ENCODE results near the gene MC3R. TPM values are rescaled to one million over a fixed set of nuclear protein-coding genes. Genes with fewer than 3 reads are reported as not detected.

MC3R gene
- total RNA-seq, 1 donor from 2014 or later: not detected

GRCh38 chr20:56257604-56258003 is 9.1 kb downstream of the MC3R start:
- no peak for DNase-seq

- DNase-seq: no peak
Measured at GRCh38 chr20:56259948-56260347, 11.4 kb downstream of the MC3R start.

GRCh38 chr20:56268536-56268935 is 20.0 kb downstream of the MC3R start:
- DNase-seq: no peak

- no peak for DNase-seq
Measured at GRCh38 chr20:56271974-56272373, 23.4 kb downstream of the MC3R start.

GRCh38 chr20:56273491-56273890 is 25.0 kb downstream of the MC3R start:
- no peak for DNase-seq

- no peak for DNase-seq
Measured at GRCh38 chr20:56274156-56274555, 25.6 kb downstream of the MC3R start.

- DNase-seq: no peak
Measured at GRCh38 chr20:56278196-56278595, 29.7 kb downstream of the MC3R start.

- DNase-seq: no peak
Measured at GRCh38 chr20:56285496-56285895, 37.0 kb downstream of the MC3R start.

- no peak for DNase-seq
Measured at GRCh38 chr20:56289652-56290051, 41.1 kb downstream of the MC3R start.

- no peak for DNase-seq
Measured at GRCh38 chr20:56299362-56299761, 50.8 kb downstream of the MC3R start.

Small RNA genes within 50 kb of the gene (small RNA-seq; reads per million reads assigned to genes)
- gene RNA5SP487 (ENCODE audit: low replicate concordance): not detected

Other genes with a start within 250 kb of the MC3R start
- gene CBLN4, start 243.2 kb upstream of the MC3R start, total RNA-seq: 0.10 TPM
- 39.7 TPM for gene FAM210B, start 110.2 kb downstream of the MC3R start, total RNA-seq
- gene AURKA, start 143.5 kb downstream of the MC3R start, total RNA-seq: 8.3 TPM
- gene CSTF1, start 143.9 kb downstream of the MC3R start, total RNA-seq: 23.0 TPM
- 0.89 TPM for gene CASS4, start 163.5 kb downstream of the MC3R start, total RNA-seq
- 44.7 TPM for gene RTF2, start 219.9 kb downstream of the MC3R start, total RNA-seq

Measured in skin of body (tissue), 3 donors.